Calu3 (cell line): ENCODE results near the gene LZTFL1. TPM values are rescaled to one million over a fixed set of nuclear protein-coding genes. Genes with fewer than 3 reads are reported as not detected.

Experiments
- BruUV-seq: library from RNA; stranded (reverse); fragments of 400-500 nt; replicated peaks from 2 replicates; lab custom pipeline; 2021; lab: Mats Ljungman, UMichigan
- CTCF ChIA-PET: fragments of 300-600 bp; sonication (Branson Sonifier 250); formaldehyde crosslinking; loops from one replicate; lab custom pipeline; 2022; ENCODE audit warnings: antibody characterized with exemption; lab: Charles Lee
- DNase-seq: peaks from one replicate; pipeline ENCODE4 v3.0.0; 2022
- H3K27ac Mint-ChIP-seq: one replicate; pipeline ENCODE4 v1.8.0; 2022; ENCODE audit warnings: mixed read lengths; ENCODE audit not compliant: unreplicated experiment
- H3K27me3 Mint-ChIP-seq: one replicate; pipeline ENCODE4 v1.8.0; 2022; ENCODE audit warnings: mixed read lengths; ENCODE audit not compliant: unreplicated experiment
- H3K36me3 Mint-ChIP-seq: one replicate; pipeline ENCODE4 v1.8.0; 2022; ENCODE audit warnings: mild to moderate bottlenecking, moderate library complexity, mixed read lengths; ENCODE audit not compliant: insufficient read depth, unreplicated experiment
- H3K4me1 Mint-ChIP-seq: one replicate; pipeline ENCODE4 v1.8.0; 2022; ENCODE audit warnings: mild to moderate bottlenecking, low read depth, mixed read lengths; ENCODE audit not compliant: unreplicated experiment
- H3K4me3 Mint-ChIP-seq: one replicate; pipeline ENCODE4 v1.8.0; 2022; ENCODE audit warnings: mild to moderate bottlenecking, low read depth, moderate library complexity, mixed read lengths; ENCODE audit not compliant: unreplicated experiment
- H3K9me3 Mint-ChIP-seq: one replicate; pipeline ENCODE4 v1.8.0; 2022; ENCODE audit warnings: low read depth, mixed read lengths; ENCODE audit not compliant: unreplicated experiment
- intact Hi-C: fragments of 100-400 bp; cut with micrococcal nuclease; formaldehyde crosslinking; loops from one replicate; pipeline ENCODE4 v1.10.0; 2022; ENCODE audit not compliant: unreplicated experiment
- total RNA-seq: library from RNA; stranded (reverse); gene quantifications from 2 replicates; pipeline ENCODE4 v1.2.3, GENCODE V29; 2022
- TF ChIP-seq, protein P1 (sequence below): fragments of 200-600 bp; IDR thresholded peaks from one replicate; pipeline ENCODE4 v1.8.0; 2022; ENCODE audit warnings: antibody characterized with exemption; ENCODE audit not compliant: unreplicated experiment

LZTFL1 gene
- total RNA-seq, 1 experiment from 2014 or later, result 12.7 TPM

DNA sequence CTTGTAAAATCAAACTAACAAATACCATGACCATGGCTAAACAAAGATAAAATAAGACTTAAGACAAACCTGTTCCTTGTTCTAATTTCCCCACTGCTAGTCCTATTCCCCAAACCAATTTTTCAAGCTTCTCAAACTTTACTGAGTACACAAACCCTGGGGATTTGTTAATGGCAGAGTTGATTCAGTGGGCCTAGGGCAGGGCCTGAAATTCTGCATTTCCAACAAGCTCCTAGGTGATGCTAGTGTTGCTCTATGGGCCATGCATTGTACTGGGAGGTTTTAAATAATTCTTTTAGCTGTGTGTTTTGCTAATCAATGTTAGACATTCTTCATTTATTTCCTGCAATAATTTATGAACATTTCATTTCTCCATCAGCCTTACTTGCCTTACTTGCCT lies 31.1 kb upstream of the LZTFL1 start:
- Mint-ChIP-seq H3K4me3 (no peak overlapping the region), H3K4me1 (no peaks in the 10 kb centered on the region), H3K9me3 (peaks cover 7% of the 10 kb centered on the region), H3K27me3 (peaks cover 40% of the 10 kb centered on the region), H3K27ac (no peak overlapping the region), H3K36me3 (no peaks in the 10 kb centered on the region)
- DNase-seq, result no peak
- TF ChIP-seq, protein P1, sequence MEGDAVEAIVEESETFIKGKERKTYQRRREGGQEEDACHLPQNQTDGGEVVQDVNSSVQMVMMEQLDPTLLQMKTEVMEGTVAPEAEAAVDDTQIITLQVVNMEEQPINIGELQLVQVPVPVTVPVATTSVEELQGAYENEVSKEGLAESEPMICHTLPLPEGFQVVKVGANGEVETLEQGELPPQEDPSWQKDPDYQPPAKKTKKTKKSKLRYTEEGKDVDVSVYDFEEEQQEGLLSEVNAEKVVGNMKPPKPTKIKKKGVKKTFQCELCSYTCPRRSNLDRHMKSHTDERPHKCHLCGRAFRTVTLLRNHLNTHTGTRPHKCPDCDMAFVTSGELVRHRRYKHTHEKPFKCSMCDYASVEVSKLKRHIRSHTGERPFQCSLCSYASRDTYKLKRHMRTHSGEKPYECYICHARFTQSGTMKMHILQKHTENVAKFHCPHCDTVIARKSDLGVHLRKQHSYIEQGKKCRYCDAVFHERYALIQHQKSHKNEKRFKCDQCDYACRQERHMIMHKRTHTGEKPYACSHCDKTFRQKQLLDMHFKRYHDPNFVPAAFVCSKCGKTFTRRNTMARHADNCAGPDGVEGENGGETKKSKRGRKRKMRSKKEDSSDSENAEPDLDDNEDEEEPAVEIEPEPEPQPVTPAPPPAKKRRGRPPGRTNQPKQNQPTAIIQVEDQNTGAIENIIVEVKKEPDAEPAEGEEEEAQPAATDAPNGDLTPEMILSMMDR, result no peak
- CTCF ChIA-PET, result interaction anchor here (0.6 kb wide), 1 partner anchor 209 kb away, joined by 3 read pairs; no protein-coding TSS in a partner anchor
- no TSS peak for BruUV-seq
- intact Hi-C loops, result no loop called here

DNA sequence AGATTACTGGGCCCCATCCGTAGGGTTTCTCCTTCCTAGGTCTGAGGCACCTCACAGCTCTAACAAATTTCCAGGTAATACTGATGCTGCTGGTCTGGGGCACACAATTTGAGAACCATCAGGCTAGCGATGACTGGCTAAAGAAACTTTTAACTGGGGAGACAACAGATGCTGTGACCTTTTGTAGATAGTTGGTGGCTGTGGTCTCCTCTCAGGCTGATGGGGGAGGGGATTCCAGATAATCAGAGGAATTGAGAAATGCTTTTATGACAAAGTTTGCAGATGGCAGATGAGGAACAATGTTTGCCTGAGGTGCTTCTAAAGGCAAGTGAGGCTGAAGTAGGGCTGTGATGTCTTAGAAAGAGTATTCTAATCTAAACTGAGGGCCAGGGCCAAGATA lies 30.6 kb upstream of the LZTFL1 start:
- H3K4me3 Mint-ChIP-seq, result no peak overlapping the region
- H3K27me3 Mint-ChIP-seq, result peaks cover 40% of the 10 kb centered on the region
- no peak overlapping the region for H3K27ac Mint-ChIP-seq
- DNase-seq, result no peak
- BruUV-seq, result no TSS peak
- peaks cover 7% of the 10 kb centered on the region for H3K9me3 Mint-ChIP-seq
- H3K36me3 Mint-ChIP-seq, result no peaks in the 10 kb centered on the region
- TF ChIP-seq, protein P1, result no peak
- no peaks in the 10 kb centered on the region for H3K4me1 Mint-ChIP-seq
- CTCF ChIA-PET, result interaction anchor here (0.6 kb wide), 1 partner anchor 209 kb away, joined by 3 read pairs; no protein-coding TSS in a partner anchor
- intact Hi-C loops, result no loop called here

DNA sequence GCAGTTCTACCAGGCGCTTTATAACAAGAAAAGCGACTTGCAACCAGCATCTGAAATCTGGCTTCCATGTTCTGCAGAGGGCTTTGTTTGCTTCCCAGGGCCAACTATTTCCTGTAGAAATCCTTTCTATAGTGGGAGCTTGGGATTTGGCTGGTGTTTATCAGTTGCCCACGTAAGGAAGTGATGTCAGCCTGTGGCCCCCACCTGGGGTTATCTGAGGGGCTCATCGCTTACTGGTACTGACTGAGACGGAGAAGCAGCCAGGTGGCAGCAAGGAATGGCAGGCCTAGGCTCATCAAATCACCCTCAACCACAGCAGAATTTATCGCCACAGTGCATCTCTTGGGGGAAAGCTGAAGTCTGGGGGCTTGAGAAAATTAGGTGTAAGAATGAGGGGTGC lies 29.9 kb upstream of the LZTFL1 start:
- Mint-ChIP-seq H3K4me1 (no peaks in the 10 kb centered on the region), H3K27me3 (peaks cover 40% of the 10 kb centered on the region), H3K9me3 (peaks cover 7% of the 10 kb centered on the region), H3K4me3 (no peak overlapping the region), H3K27ac (no peak overlapping the region), H3K36me3 (no peaks in the 10 kb centered on the region)
- TF ChIP-seq, protein P1, result no peak
- no TSS peak for BruUV-seq
- DNase-seq, result no peak
- CTCF ChIA-PET, result no interaction called here
- intact Hi-C loops, result no loop called here

DNA sequence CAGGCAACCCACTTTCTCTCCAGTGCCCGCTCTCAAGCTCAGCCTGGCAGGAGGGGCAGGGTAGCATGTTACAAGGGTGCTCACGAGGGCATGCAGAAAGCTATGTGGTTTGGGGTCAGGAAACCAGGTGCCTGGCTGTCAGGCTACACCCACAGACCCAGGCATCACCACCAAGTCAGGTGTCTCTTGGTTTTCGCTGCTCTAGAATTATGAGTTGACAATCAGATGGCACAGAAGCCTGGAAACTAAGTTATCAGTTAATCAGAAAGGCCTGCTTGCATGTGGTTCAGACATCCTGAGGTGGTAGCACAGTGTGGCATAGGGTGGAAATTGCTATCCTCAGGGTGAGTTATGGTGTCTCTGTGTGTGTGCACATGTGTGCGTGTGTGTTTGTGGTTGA lies 28.2 kb upstream of the LZTFL1 start:
- CTCF ChIA-PET, result no interaction called here
- Mint-ChIP-seq H3K27ac (no peak overlapping the region), H3K4me3 (no peak overlapping the region), H3K9me3 (peaks cover 7% of the 10 kb centered on the region), H3K36me3 (no peaks in the 10 kb centered on the region), H3K4me1 (no peaks in the 10 kb centered on the region), H3K27me3 (peaks cover 48% of the 10 kb centered on the region)
- BruUV-seq, result no TSS peak
- intact Hi-C loops, result no loop called here
- TF ChIP-seq, protein P1, result no peak
- no peak for DNase-seq
